Inferior parietal cortex (tissue), 1 donor: ENCODE results near the gene SPTB.
"Not testable (repeated sequence)": the region's sequence is repeated elsewhere in the genome, so short reads cannot be mapped to it uniquely, and the experiment has no call there.

ENCODE experiments used
- DNase-seq: peaks from one replicate; pipeline ENCODE4 v3.0.0-alpha.2; 2016; ENCODE audit errors: extremely low spot score

Gene SPTB

GRCh38 chr14:64821651-64822050 is 58.1 kb downstream of the SPTB start:
- DNase-seq = no peak

DNA sequence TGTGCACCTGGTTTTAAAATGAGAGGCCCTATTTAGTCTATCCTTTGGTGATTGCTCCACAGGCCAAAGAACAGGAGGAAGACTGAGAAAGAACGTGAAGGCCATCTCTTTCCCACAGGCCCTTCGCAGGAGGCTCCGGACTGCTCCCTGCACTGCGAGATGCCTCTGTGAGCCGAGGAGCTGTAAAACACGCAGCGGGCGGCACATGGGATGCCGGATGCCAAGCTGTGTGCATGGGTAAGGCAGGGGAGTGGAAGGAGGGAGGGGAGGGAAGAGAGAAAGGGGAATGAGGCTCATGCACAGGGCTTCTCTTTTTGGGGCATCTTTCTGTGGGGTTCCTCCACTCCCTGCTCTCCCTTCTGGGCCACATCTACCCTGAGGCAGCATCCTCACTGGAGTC is 61.6 kb downstream of the SPTB start:
- no peak for DNase-seq

DNA sequence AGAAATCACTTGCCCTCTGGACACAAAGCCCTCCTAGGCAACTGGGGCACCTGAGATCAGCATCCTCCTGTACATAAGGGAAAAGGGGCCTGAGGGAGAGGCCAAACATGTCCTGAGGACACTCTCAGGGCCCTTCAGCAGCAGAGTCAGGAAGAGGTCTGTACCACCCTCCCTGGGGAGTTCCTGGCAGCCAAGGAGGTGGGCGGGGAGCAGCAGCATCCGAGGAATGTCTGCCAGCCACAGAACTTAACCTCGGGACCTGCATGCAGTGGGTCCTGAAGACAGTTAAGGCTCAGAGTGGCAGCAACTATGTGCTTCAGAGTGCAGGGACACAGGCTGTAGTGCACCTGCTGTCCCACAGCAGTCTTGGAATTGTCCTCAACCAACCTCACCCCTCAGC is 62.1 kb downstream of the SPTB start:
- DNase-seq = no peak

GRCh38 chr14:64816221-64816783 is 63.4 kb downstream of the SPTB start:
- DNase-seq = no peak

GRCh38 chr14:64815257-64815656 is 64.5 kb downstream of the SPTB start:
- DNase-seq = no peak

- DNase-seq = no peak
Measured at GRCh38 chr14:64812412-64812811, 67.3 kb downstream of the SPTB start.

GRCh38 chr14:64811676-64812075 is 68.0 kb downstream of the SPTB start:
- DNase-seq = no peak

GRCh38 chr14:64808449-64808848 is 71.3 kb downstream of the SPTB start:
- no peak for DNase-seq

GRCh38 chr14:64807551-64807950 is 72.2 kb downstream of the SPTB start:
- no peak for DNase-seq

DNA sequence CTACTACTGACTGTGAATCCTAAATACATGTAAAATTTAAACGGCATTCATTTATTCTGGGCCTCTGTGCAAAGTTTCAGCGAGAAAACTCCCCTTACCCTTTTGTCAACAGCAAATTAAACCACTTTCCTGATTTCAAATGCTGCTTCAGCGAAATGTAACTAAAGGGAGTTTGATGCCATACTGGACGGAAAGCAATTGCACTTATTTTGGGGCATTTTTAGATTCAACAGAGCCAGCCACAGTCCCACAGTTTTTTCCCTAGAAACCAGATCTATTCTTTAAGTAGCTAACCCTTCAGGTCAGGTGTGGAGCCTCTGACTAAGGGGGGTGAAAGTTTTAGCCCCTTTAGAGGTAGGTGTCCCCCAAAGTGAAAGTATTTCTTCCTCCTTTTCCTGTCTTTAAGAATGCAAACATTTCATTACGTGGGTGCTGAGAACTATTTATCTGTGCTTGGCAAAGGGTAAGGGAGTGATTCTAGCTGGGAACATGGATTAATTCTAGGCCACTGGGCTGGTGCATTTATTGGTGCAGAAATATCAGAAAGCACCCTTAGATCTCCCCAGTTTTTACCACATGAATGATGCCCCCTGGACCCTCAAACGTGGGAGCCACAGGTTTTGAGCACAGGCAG is 72.7 kb downstream of the SPTB start:
- no peak for DNase-seq

GRCh38 chr14:64806202-64806861 is 73.4 kb downstream of the SPTB start:
- no peak for DNase-seq

DNA sequence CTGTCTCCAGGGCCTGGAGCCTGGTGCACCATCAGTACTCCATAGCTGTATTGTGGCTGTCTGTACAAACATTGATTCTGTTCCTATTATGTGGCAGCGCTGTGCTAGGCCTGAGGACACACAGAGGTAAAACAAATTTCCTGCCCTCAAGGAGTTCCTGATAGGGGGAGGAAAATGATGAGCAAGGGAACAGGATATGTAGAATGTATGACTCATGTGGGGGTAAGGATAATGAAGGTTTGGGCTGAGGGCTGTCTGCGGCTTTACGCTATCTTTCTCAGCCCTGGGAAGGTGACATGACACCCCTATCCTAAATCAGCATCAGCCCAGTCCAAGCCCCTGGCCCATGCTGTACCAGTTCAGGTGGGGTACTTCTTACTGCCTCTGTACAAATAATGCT is 74.1 kb downstream of the SPTB start:
- not testable (repeated sequence) for DNase-seq

DNA sequence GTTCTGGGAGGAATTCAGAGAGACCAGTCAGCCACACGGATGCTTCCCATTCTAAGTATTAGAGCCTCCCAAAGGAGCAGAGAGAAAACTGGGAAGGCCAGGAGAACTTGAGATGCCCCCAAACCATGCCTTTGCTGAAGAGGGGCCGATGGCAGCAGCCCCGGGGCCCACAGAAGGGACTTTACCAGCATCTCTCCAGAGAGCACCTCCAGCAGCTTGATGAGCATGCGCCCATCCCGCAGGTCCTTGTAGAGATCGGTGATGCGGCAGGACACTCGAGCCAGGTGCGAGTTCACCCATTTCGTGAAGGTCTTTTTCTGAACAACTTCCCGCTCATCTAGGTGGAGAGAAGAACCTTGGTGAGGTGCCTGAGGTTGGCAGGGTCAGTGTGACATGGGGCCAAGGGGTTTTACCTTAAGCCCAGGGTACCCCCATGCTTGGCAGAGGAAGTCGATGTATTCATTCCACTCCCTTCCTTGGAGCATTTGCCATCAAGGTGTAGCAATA is 74.9 kb downstream of the SPTB start:
- no peak for DNase-seq

GRCh38 chr14:64801800-64802199 is 77.9 kb downstream of the SPTB start:
- DNase-seq = no peak

- DNase-seq = no peak
Measured at GRCh38 chr14:64801046-64801445, 78.7 kb downstream of the SPTB start.

DNA sequence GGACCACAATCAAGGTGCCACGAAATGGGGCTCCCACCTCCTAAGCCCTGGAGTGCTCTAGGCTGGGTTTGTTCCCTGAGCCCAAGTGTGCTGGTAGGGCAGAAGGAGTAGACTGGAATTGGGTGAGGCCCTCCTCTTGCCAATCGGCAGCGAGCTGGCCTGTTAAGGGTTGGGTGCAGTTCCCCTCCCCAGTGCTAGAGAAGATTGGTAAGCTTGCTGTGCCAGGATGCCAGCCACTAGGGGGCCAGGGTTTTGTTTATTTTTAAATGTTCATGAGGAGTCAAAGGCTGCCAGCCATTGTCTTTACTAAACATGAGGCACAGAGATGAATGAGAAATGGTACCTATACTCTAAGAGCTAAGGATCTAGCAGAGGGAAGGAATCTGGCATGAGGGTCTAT is 79.7 kb downstream of the SPTB start:
- DNase-seq = peak; percentile 13

GRCh38 chr14:64799555-64799954 is 80.2 kb downstream of the SPTB start:
- DNase-seq = no peak

GRCh38 chr14:64796369-64796768 is 83.3 kb downstream of the SPTB start:
- no peak for DNase-seq

- DNase-seq = no peak
Measured at GRCh38 chr14:64795921-64796320, 83.8 kb downstream of the SPTB start.

- DNase-seq = no peak
Measured at GRCh38 chr14:64795211-64795610, 84.5 kb downstream of the SPTB start.

DNA sequence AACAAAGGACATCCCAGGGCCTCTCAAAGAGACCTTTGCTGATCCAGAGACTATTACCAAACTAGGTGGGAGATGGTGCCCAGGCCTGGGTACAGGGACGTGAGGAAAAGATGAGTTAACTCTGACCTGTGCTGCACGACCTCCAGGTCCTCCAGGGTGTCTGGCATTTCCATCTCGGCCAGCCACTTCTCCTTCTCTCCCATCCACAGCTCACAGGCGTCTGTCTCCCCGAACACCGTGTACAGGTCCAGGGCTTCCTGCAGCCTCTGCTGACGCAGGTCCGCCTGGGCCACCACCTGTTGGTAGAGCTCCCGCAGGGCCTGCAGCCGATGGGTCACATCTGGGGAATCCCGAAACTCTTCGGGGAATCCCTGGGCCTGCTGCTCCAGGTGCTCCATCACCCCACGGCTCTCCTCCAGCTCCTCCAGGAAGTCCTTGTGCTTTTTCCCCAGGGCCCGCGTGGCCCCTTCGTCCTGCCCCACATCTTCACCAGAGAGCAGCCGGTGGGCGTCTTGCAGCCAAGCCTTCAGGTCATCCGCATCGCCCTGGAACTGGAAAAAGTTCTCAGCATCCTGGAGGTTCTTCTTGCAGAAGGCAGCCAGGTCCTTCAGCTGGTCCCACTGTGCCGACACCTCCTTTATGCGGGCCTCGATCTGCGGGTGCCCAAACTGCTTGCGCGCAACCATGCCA is 86.7 kb downstream of the SPTB start:
- no peak for DNase-seq

- no peak for DNase-seq
Measured at GRCh38 chr14:64792231-64792630, 87.5 kb downstream of the SPTB start.

DNA sequence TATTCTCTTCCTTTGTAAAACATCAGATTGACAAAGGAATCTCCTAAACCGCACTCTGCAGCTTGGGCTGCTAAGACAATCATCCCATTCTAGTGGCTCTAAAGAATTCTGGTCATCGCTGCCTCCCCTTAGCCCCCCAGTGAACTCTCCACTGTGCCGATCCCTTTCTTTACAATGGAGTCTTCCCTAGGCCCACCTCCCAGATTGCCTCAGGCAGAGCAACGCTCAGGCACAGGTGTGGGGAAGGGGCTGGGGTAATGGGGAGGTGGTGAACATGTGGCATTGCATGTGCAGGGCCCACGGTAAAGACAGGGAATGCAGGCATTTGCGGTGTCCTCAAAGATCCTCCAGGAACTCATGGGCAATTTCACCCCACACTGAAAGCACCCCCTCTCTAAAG is 89.2 kb downstream of the SPTB start:
- DNase-seq = no peak
